Neural cell (in vitro differentiated cells): ENCODE results near the gene UNC5A. TPM values are rescaled to one million over a fixed set of nuclear protein-coding genes. Genes with fewer than 3 reads are reported as not detected.

Source experiments
- H2AFZ ChIP-seq: fragments of 200-600, 300-800 bp; sonication (generic), shearing (Covaris generic); 2 replicates; pipeline ENCODE4 v1.6.0; 2014; ENCODE audit warnings: low read depth, mild to moderate bottlenecking, antibody characterized with exemption, low read length, moderate library complexity
- H3F3A ChIP-seq: fragments of 200-600 bp; shearing (Covaris generic); 2 replicates; pipeline ENCODE4 v1.6.1; 2016; ENCODE audit warnings: mild to moderate bottlenecking, moderate library complexity, mixed read lengths, antibody characterized with exemption, low read length; ENCODE audit not compliant: insufficient read depth, poor library complexity, severe bottlenecking
- H3K27ac ChIP-seq: fragments of 200-600, 300-800 bp; sonication (generic), shearing (Covaris generic); 2 replicates; pipeline ENCODE4 v1.5.1; 2014; ENCODE audit warnings: mild to moderate bottlenecking, low read length, moderate library complexity
- H3K27me3 ChIP-seq: fragments of 300-800, 200-600 bp; sonication (generic), shearing (Covaris generic); 2 replicates; pipeline ENCODE4 v1.6.0; 2014; ENCODE audit warnings: mild to moderate bottlenecking, low read depth, low read length, moderate library complexity; ENCODE audit not compliant: insufficient read depth
- H3K36me3 ChIP-seq: fragments of 300-800, 200-600 bp; sonication (generic), shearing (Covaris generic); 2 replicates; pipeline ENCODE4 v1.5.1; 2014; ENCODE audit warnings: mild to moderate bottlenecking, antibody characterized with exemption, low read length, moderate library complexity; ENCODE audit not compliant: insufficient read depth
- H3K4me2 ChIP-seq: fragments of 300-800, 200-600 bp; sonication (generic), shearing (Covaris generic); 2 replicates; pipeline ENCODE4 v1.6.0; 2014; ENCODE audit warnings: mild to moderate bottlenecking, low read length
- H3K4me3 ChIP-seq: fragments of 300-800, 200-600 bp; sonication (generic), shearing (Covaris generic); 2 replicates; pipeline ENCODE4 v1.5.1; 2014; ENCODE audit warnings: mild to moderate bottlenecking, low read length, moderate library complexity
- H3K79me2 ChIP-seq: fragments of 200-600 bp; shearing (Covaris generic); replicated peaks from 2 replicates; pipeline ENCODE4 v1.6.0; 2014; ENCODE audit warnings: mild to moderate bottlenecking, low read length, moderate library complexity; ENCODE audit not compliant: insufficient read depth
- H3K9ac ChIP-seq: fragments of 300-800, 200-600 bp; sonication (generic), shearing (Covaris generic); 2 replicates; pipeline ENCODE4 v1.6.1; 2016; ENCODE audit warnings: mild to moderate bottlenecking, low read length, mixed read lengths
- H3K9me2 ChIP-seq: fragments of 200-600 bp; shearing (Covaris generic); 2 replicates; pipeline ENCODE4 v1.6.1; 2016; ENCODE audit warnings: mild to moderate bottlenecking, low read length, mixed read lengths; ENCODE audit not compliant: insufficient read depth
- H3K9me3 ChIP-seq: fragments of 200-600, 300-800 bp; sonication (generic), shearing (Covaris generic); 2 replicates; pipeline ENCODE4 v1.6.1; 2016; ENCODE audit warnings: mild to moderate bottlenecking, mixed run types, low read length, moderate library complexity, mixed read lengths
- H4K20me1 ChIP-seq: fragments of 200-600 bp; shearing (Covaris generic); 2 replicates; pipeline ENCODE4 v1.6.1; 2016; ENCODE audit warnings: mild to moderate bottlenecking, mixed run types; ENCODE audit not compliant: insufficient read depth
- CTCF ChIP-seq: fragments of 450-650 bp; IDR thresholded peaks from 2 replicates; pipeline ENCODE4 v1.5.1; 2014; ENCODE audit warnings: antibody characterized with exemption, mild to moderate bottlenecking, moderate library complexity; ENCODE audit not compliant: poor library complexity, severe bottlenecking
- EP300 ChIP-seq: fragments of 450-650 bp; conservative IDR thresholded peaks from 2 replicates; pipeline ENCODE4 v1.6.1; 2014; ENCODE audit warnings: antibody characterized with exemption, mild to moderate bottlenecking, moderate library complexity; ENCODE audit not compliant: poor library complexity, severe bottlenecking
- EZH2 ChIP-seq: fragments of 200-600, 300-800 bp; shearing (Covaris generic), sonication (generic); IDR thresholded peaks from 2 replicates; pipeline ENCODE4 v1.6.1; 2014; ENCODE audit warnings: antibody characterized with exemption, low read length, borderline replicate concordance, mild to moderate bottlenecking; ENCODE audit not compliant: insufficient read depth, poor library complexity, severe bottlenecking
- MXI1 ChIP-seq: fragments of 450-650 bp; conservative IDR thresholded peaks from 2 replicates; pipeline ENCODE4 v1.6.1; 2014; ENCODE audit warnings: antibody characterized with exemption, mild to moderate bottlenecking; ENCODE audit not compliant: poor library complexity, severe bottlenecking
- POLR2AphosphoS5 ChIP-seq: IDR thresholded peaks from 2 replicates; pipeline ENCODE4 v1.6.1; 2012
- RAD21 ChIP-seq: fragments of 450-650 bp; conservative IDR thresholded peaks from 2 replicates; pipeline ENCODE4 v1.6.1; 2014; ENCODE audit warnings: antibody characterized with exemption, mild to moderate bottlenecking, moderate library complexity
- REST ChIP-seq: IDR thresholded peaks from 2 replicates; pipeline ENCODE4 v1.6.1; 2012; ENCODE audit warnings: borderline replicate concordance
- SMC3 ChIP-seq: fragments of 450-650 bp; conservative IDR thresholded peaks from 2 replicates; pipeline ENCODE4 v1.6.1; 2014; ENCODE audit warnings: antibody characterized with exemption, mild to moderate bottlenecking, moderate library complexity; ENCODE audit not compliant: poor library complexity
- TAF1 ChIP-seq: IDR thresholded peaks from 2 replicates; pipeline ENCODE4 v1.6.1; 2012; ENCODE audit warnings: low read depth
- polyA plus RNA-seq: library from polyadenylated mRNA; depleted of rRNA; stranded (reverse); fragments of >200 nt; gene quantifications from 2 replicates; pipeline ENCODE4 v1.2.3, GENCODE V29; 2014

Gene UNC5A
- polyA plus RNA-seq, 1 donor from 2014 or later = 2.7 TPM

GRCh38 chr5:176861276-176861675 lies 50.9 kb downstream of the UNC5A start:
- no peaks in the 10 kb centered on the region for H3K9me2 ChIP-seq
- no peaks in the 10 kb centered on the region for H3F3A ChIP-seq
- no peaks in the 10 kb centered on the region for H3K9me3 ChIP-seq
- H2AFZ ChIP-seq = no peak overlapping the region
- H3K27ac ChIP-seq = no peak overlapping the region
- no peak for TF ChIP-seq EP300
- TF ChIP-seq SMC3 = no peak
- TF ChIP-seq MXI1 = no peak
- H3K27me3 ChIP-seq = no peaks in the 10 kb centered on the region
- no peak overlapping the region for H3K4me2 ChIP-seq
- no peaks in the 10 kb centered on the region for H3K79me2 ChIP-seq
- no peaks in the 10 kb centered on the region for H4K20me1 ChIP-seq
- no peak overlapping the region for H3K9ac ChIP-seq
- H3K4me3 ChIP-seq = no peak overlapping the region
- no peaks in the 10 kb centered on the region for H3K36me3 ChIP-seq

- H2AFZ ChIP-seq = no peak overlapping the region
- H3K4me3 ChIP-seq = no peak overlapping the region
- H3K27ac ChIP-seq = no peak overlapping the region
- no peaks in the 10 kb centered on the region for H3F3A ChIP-seq
- TF ChIP-seq CTCF (no peak), POLR2AphosphoS5 (no peak), TAF1 (no peak), RAD21 (no peak)
- H3K27me3 ChIP-seq = no peaks in the 10 kb centered on the region
- H3K9ac ChIP-seq = no peak overlapping the region
- H3K36me3 ChIP-seq = no peaks in the 10 kb centered on the region
- no peaks in the 10 kb centered on the region for H4K20me1 ChIP-seq
- H3K4me2 ChIP-seq = no peak overlapping the region
- no peaks in the 10 kb centered on the region for H3K79me2 ChIP-seq
- H3K9me3 ChIP-seq = no peaks in the 10 kb centered on the region
- no peaks in the 10 kb centered on the region for H3K9me2 ChIP-seq
Observed at GRCh38 chr5:176862330-176862995, 52.1 kb downstream of the UNC5A start.

GRCh38 chr5:176863041-176863764 lies 52.8 kb downstream of the UNC5A start:
- Histone ChIP-seq H3K9me2 (no peaks in the 10 kb centered on the region), H3K9me3 (no peaks in the 10 kb centered on the region), H3F3A (no peaks in the 10 kb centered on the region), H3K36me3 (no peaks in the 10 kb centered on the region), H3K27me3 (no peaks in the 10 kb centered on the region), H3K4me3 (no peak overlapping the region), H3K9ac (no peak overlapping the region), H2AFZ (no peak overlapping the region), H3K79me2 (no peaks in the 10 kb centered on the region), H3K27ac (no peak overlapping the region), H4K20me1 (no peaks in the 10 kb centered on the region), H3K4me2 (no peak overlapping the region)
- TF ChIP-seq TAF1 = no peak
- no peak for TF ChIP-seq POLR2AphosphoS5
- TF ChIP-seq SMC3 = no peak
- TF ChIP-seq MXI1 = no peak
- no peak for TF ChIP-seq EZH2
- TF ChIP-seq RAD21 = no peak
- TF ChIP-seq EP300 = no peak
- no peak for TF ChIP-seq REST
- TF ChIP-seq CTCF = no peak
